GM12801 (cell line): ENCODE measurements around the gene TMEM164.

ENCODE experiments used
- CTCF ChIP-seq: IDR thresholded peaks from one replicate; pipeline ENCODE4 v1.5.1; 2011; ENCODE audit warnings: control low read depth; ENCODE audit not compliant: insufficient read length; ENCODE audit errors: extremely low read depth

Gene TMEM164

GRCh38 chrX:110167952-110168451 lies 165.1 kb downstream of the TMEM164 start:
- TF ChIP-seq CTCF, result no peak

GRCh38 chrX:110168585-110168984 lies 165.7 kb downstream of the TMEM164 start:
- TF ChIP-seq CTCF, result no peak

- no peak for TF ChIP-seq CTCF
Measured at GRCh38 chrX:110170029-110170428, 167.1 kb downstream of the TMEM164 start.

GRCh38 chrX:110171442-110171841 lies 168.5 kb downstream of the TMEM164 start:
- TF ChIP-seq CTCF, result no peak

GRCh38 chrX:110172215-110172614 lies 169.3 kb downstream of the TMEM164 start:
- TF ChIP-seq CTCF, result no peak

- TF ChIP-seq CTCF, result no peak
Measured at GRCh38 chrX:110173192-110174175, 170.6 kb downstream of the TMEM164 start.

- TF ChIP-seq CTCF, result no peak
Measured at GRCh38 chrX:110175146-110175545, 172.2 kb downstream of the TMEM164 start.
